ENCODE results near the gene PDCD4. TPM values are rescaled to one million over a fixed set of nuclear protein-coding genes. Genes with fewer than 3 reads are reported as not detected.
A peak's percentile ranks its signal among the peaks of the same experiment; 100 is the strongest.

The PDCD4 gene
- total and polyA plus RNA-seq, 10 of the 15 experiments (the other 5 are each of a cell fraction or from before 2014, with no cell fraction given): 101 to 372 (median 171) TPM

- TF ChIP-seq HCFC1 (IDR thresholded peaks at IDR 0.05; ENCODE audit: low read length) (no peak; the same call in 1 of the 2 replicates), ZBTB11 (CRISPR knock-in tag; IDR thresholded peaks at IDR 0.05) (no peak), ASH2L (IDR thresholded peaks at IDR 0.05; ENCODE audit: borderline replicate concordance, low read depth) (no peak), BACH1 (IDR thresholded peaks at IDR 0.05; ENCODE audit: borderline replicate concordance) (peak; percentile 15; the same call in 1 of the 2 replicates), ZNF622 (IDR thresholded peaks at IDR 0.05) (no peak), REST (IDR thresholded peaks at IDR 0.05; ENCODE audit: low read depth, low read length) (no peak), ATF2 (IDR thresholded peaks at IDR 0.05; ENCODE audit: low read length) (peak; percentile 91), FOXM1 (IDR thresholded peaks at IDR 0.05; ENCODE audit: low read depth, low read length) (peak; percentile 96), CBX5 (IDR thresholded peaks at IDR 0.05; ENCODE audit: low read depth) (peak; percentile 87; the same call in 1 of the 2 replicates), CEBPZ (IDR thresholded peaks at IDR 0.05; ENCODE audit: low read depth, low read length) (no peak), MTA3 (IDR thresholded peaks at IDR 0.05; ENCODE audit: borderline replicate concordance, low read length) (no peak), IRF3 (IDR thresholded peaks at IDR 0.05) (no peak), ZZZ3 (IDR thresholded peaks at IDR 0.05; ENCODE audit: control insufficient read depth, insufficient read length, low read depth) (no peak), NR2F1 (conservative IDR thresholded peaks at IDR 0.05) (peak; percentile 95), NFIC (IDR thresholded peaks at IDR 0.05; ENCODE audit: low read depth, low read length) (peak; percentile 89), WRNIP1 (IDR thresholded peaks at IDR 0.05; ENCODE audit: borderline replicate concordance, low read depth, low read length) (no peak), ETV6 (conservative IDR thresholded peaks at IDR 0.05 in 1 of 2, IDR thresholded peaks at IDR 0.05 in 1 of 2; ENCODE audit: borderline replicate concordance in 1 of 2, low read depth in 1 of 2) (no peak; a peak in 1 of 4 replicates)
Observed at GRCh38 chr10:110841767-110842267, 29.9 kb upstream of the PDCD4 start (continued).

Data from GM12878 (cell line).